GM12878 (cell line): ENCODE measurements around the gene FANK1.

Experiments used
- CHD2 ChIP-seq: IDR thresholded peaks from 2 replicates; pipeline ENCODE4 v1.6.1; 2011; ENCODE audit warnings: low read depth, low read length, improper control_type of control experiment, borderline replicate concordance
- CREM ChIP-seq: IDR thresholded peaks from 2 replicates; pipeline ENCODE4 v1.6.1; 2014; ENCODE audit warnings: antibody characterized with exemption, low read depth
- CTCF ChIP-seq, 3 experiments: IDR thresholded peaks in 2 of 3; conservative IDR thresholded peaks in 1 of 3; 2 replicates each; pipeline ENCODE4 v1.5.1; 2011; ENCODE audit warnings: low read depth in 3 of 3, low read length in 3 of 3, mild to moderate bottlenecking in 3 of 3, control low read depth in 2 of 3, moderate library complexity in 2 of 3, inconsistent platforms in 1 of 3, mixed read lengths in 1 of 3; ENCODE audit not compliant: control insufficient read depth in 2 of 3, insufficient read depth in 1 of 3; ENCODE audit errors: extremely low read depth in 1 of 3
- E4F1 ChIP-seq: fragments of 450-650 bp; IDR thresholded peaks from 2 replicates; pipeline ENCODE4 v1.6.1; 2018; ENCODE audit warnings: borderline replicate concordance, mild to moderate bottlenecking; ENCODE audit not compliant: partially characterized antibody
- PML ChIP-seq: IDR thresholded peaks from 2 replicates; pipeline ENCODE4 v1.6.1; 2012; ENCODE audit warnings: low read length, inconsistent platforms
- RCOR1 ChIP-seq: conservative IDR thresholded peaks from 2 replicates; pipeline ENCODE4 v1.6.1; 2012; ENCODE audit warnings: low read depth, low read length, improper control_type of control experiment
- SIN3A ChIP-seq: IDR thresholded peaks from 2 replicates; pipeline ENCODE4 v1.6.1; 2012; ENCODE audit warnings: low read depth, low read length, improper control_type of control experiment
- SUPT20H ChIP-seq: IDR thresholded peaks from 2 replicates; pipeline ENCODE4 v1.6.1; 2011; ENCODE audit warnings: low read depth, mild to moderate bottlenecking, low read length, moderate library complexity, borderline replicate concordance; ENCODE audit not compliant: control insufficient read depth
- ZBTB11 ChIP-seq: fragments of 450-650 bp; formaldehyde crosslinking; IDR thresholded peaks from 2 replicates; pipeline ENCODE4 v1.5.0; 2022; ENCODE audit warnings: mild to moderate bottlenecking, missing genetic modification characterization

- TF ChIP-seq CTCF (IDR thresholded peaks at IDR 0.05 in 2 of 3, conservative IDR thresholded peaks at IDR 0.05 in 1 of 3; ENCODE audit: control insufficient read depth in 2 of 3, extremely low read depth in 1 of 3, insufficient read depth in 1 of 3, low read depth in 3 of 3, low read length in 3 of 3): no peak
- no peak for TF ChIP-seq SIN3A
- no peak for TF ChIP-seq RCOR1
- no peak for TF ChIP-seq ZBTB11 (CRISPR knock-in tag)
- TF ChIP-seq E4F1: no peak
- no peak for TF ChIP-seq PML
- no peak for TF ChIP-seq CREM
- no peak for TF ChIP-seq SUPT20H
- TF ChIP-seq CHD2: no peak
Measured at GRCh38 chr10:125990974-125991373, 94.6 kb downstream of the FANK1 start.
